Progenitor cell of endocrine pancreas (in vitro differentiated cells): ENCODE results near the gene PRKN. TPM values are rescaled to one million over a fixed set of nuclear protein-coding genes. Genes with fewer than 3 reads are reported as not detected.

Experiments
- DNase-seq: peaks from one replicate; pipeline ENCODE4 v3.0.0; 2021; ENCODE audit warnings: low spot score; ENCODE audit not compliant: unreplicated experiment
- H3K27ac Mint-ChIP-seq: 2 replicates; pipeline ENCODE4 v1.8.0; 2021; ENCODE audit warnings: mild to moderate bottlenecking, moderate library complexity, mixed read lengths
- H3K27me3 Mint-ChIP-seq: 2 replicates; pipeline ENCODE4 v1.8.0; 2021; ENCODE audit warnings: mixed read lengths
- H3K36me3 Mint-ChIP-seq: 2 replicates; pipeline ENCODE4 v1.8.0; 2022; ENCODE audit warnings: mixed read lengths; ENCODE audit not compliant: insufficient read depth
- H3K4me1 Mint-ChIP-seq: 2 replicates; pipeline ENCODE4 v1.8.0; 2021; ENCODE audit warnings: low read depth, mixed read lengths
- H3K4me3 Mint-ChIP-seq: 2 replicates; pipeline ENCODE4 v1.8.0; 2021; ENCODE audit warnings: low read depth, mild to moderate bottlenecking, moderate library complexity, mixed read lengths
- H3K9me3 Mint-ChIP-seq: 2 replicates; pipeline ENCODE4 v1.8.0; 2021; ENCODE audit warnings: low read depth, mixed read lengths
- total RNA-seq: library from RNA; stranded (reverse); gene quantifications from 2 replicates; pipeline ENCODE4 v1.2.1, GENCODE V29; 2021
- TF ChIP-seq, protein P1 (sequence below): fragments of 200-600 bp; sonication (generic); IDR thresholded peaks from one replicate; pipeline ENCODE4 v1.5.0; 2021; ENCODE audit warnings: antibody characterized with exemption, mild to moderate bottlenecking; ENCODE audit not compliant: unreplicated experiment

The PRKN gene
- total RNA-seq, 1 donor from 2014 or later = 4.6 TPM

DNA sequence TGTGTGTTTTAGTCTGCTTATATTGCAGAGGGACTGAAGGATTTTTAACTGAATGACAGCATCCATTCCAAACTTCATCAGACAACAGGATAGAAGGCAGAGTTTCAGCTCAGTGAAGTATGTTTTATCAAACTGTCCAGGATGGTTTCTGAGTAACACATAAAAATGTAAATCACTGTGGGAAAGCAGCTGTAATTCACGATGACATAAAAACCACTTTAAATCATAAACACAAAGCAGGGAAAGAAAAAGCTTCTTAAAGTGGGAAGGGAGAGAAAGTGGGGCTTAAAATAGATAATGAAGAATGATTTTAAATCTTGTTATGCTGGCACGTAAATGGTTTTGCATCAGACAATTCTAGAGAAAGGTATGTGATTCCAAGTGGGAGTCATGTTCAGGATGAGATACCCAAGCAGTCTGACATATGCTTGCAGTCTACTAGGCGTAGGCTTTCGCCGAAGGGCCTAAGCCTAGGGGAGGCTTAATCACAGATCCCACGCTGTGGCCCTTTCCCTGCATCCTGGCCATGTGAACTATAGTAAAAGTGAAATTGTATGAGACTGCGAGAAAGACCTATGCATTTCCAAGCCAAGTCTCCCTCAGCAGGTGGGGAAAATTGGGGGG, 610.6 kb downstream of the PRKN start:
- no peak overlapping the region for H3K4me3 Mint-ChIP-seq
- no peak for DNase-seq

GRCh38 chr6:162109480-162110050, 618.0 kb downstream of the PRKN start:
- DNase-seq = no peak
- H3K27ac Mint-ChIP-seq = no peak overlapping the region
- H3K27me3 Mint-ChIP-seq = peaks cover 17% of the 10 kb centered on the region
- H3K9me3 Mint-ChIP-seq = no peaks in the 10 kb centered on the region
- H3K4me1 Mint-ChIP-seq = no peaks in the 10 kb centered on the region
- peaks cover 1% of the 10 kb centered on the region for H3K36me3 Mint-ChIP-seq
- no peak overlapping the region for H3K4me3 Mint-ChIP-seq
- TF ChIP-seq, protein P1, sequence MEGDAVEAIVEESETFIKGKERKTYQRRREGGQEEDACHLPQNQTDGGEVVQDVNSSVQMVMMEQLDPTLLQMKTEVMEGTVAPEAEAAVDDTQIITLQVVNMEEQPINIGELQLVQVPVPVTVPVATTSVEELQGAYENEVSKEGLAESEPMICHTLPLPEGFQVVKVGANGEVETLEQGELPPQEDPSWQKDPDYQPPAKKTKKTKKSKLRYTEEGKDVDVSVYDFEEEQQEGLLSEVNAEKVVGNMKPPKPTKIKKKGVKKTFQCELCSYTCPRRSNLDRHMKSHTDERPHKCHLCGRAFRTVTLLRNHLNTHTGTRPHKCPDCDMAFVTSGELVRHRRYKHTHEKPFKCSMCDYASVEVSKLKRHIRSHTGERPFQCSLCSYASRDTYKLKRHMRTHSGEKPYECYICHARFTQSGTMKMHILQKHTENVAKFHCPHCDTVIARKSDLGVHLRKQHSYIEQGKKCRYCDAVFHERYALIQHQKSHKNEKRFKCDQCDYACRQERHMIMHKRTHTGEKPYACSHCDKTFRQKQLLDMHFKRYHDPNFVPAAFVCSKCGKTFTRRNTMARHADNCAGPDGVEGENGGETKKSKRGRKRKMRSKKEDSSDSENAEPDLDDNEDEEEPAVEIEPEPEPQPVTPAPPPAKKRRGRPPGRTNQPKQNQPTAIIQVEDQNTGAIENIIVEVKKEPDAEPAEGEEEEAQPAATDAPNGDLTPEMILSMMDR = no peak

More for the DNA sequence above, 610.6 kb downstream of the PRKN start:
- TF ChIP-seq, protein P1 = no peak
- Mint-ChIP-seq H3K36me3 (no peaks in the 10 kb centered on the region), H3K9me3 (no peaks in the 10 kb centered on the region), H3K27me3 (peaks cover 24% of the 10 kb centered on the region), H3K27ac (no peak overlapping the region), H3K4me1 (peaks cover 17% of the 10 kb centered on the region)

DNA sequence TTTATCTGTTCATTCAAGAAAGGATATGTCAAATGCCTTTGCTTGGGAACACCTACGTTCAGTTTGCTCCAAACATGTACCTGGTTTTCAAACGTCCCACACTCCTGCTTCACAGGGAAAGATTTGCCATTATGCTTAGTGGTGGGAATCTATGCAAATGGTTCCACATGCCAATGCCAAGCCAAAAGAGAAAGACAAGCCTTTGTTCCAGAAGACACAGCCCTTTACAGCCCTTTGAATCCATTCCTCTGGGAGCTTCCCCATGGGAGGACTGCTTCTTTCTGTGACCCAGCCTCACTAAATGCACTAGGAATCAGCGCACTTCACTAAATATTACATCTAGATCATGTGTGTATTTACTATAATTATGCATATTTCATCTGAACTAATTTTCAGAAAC, 619.5 kb downstream of the PRKN start:
- DNase-seq = no peak
- Mint-ChIP-seq H3K36me3 (peaks cover 1% of the 10 kb centered on the region), H3K27ac (no peak overlapping the region), H3K9me3 (no peaks in the 10 kb centered on the region), H3K4me1 (no peaks in the 10 kb centered on the region), H3K4me3 (no peak overlapping the region), H3K27me3 (peaks cover 17% of the 10 kb centered on the region)
- TF ChIP-seq, protein P1 = no peak

DNA sequence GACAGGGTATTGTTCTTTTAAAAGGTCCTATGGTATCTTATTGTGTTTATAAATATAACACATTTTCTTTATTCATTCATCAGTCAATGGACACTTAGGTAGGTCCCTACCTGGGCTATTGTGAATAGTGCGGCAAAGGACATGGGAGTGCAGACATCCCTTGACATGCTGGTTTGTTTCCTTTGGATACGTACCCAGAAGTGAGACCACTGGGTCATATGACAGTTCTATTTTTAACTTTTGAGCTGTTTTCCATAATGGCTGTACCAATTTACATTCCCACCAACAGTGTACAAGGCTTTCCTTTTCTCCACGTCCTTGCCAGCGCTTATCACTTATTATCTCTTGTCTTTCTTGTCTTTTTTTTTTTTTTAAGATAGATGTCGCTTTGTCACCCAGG, 627.5 kb downstream of the PRKN start:
- Mint-ChIP-seq H3K4me1 (peaks cover 4% of the 10 kb centered on the region), H3K36me3 (no peaks in the 10 kb centered on the region), H3K4me3 (no peak overlapping the region), H3K27me3 (peaks cover 7% of the 10 kb centered on the region), H3K27ac (no peak overlapping the region), H3K9me3 (peaks cover 3% of the 10 kb centered on the region)
- no peak for DNase-seq
- TF ChIP-seq, protein P1 = no peak

DNA sequence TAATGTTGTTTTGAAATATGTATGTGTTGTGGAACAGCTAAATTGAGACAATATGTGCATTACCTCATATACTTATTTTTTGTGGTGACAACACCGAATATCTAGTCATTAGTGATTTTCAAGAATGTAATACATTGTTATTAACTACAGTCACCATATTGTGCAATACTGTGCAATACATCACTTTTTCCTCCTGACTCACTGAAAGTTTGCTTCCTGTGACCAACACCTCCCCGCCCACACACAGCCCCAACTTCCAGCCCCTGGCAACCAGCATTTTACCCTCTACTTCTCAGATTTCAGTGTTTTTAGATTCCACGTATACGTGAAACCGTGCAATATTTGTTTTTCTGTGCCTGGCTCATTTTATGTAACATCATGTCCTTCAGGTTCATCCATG, 627.9 kb downstream of the PRKN start:
- Mint-ChIP-seq H3K4me3 (no peak overlapping the region), H3K9me3 (peaks cover 3% of the 10 kb centered on the region), H3K36me3 (no peaks in the 10 kb centered on the region), H3K4me1 (peaks cover 4% of the 10 kb centered on the region), H3K27me3 (peaks cover 7% of the 10 kb centered on the region), H3K27ac (no peak overlapping the region)
- TF ChIP-seq, protein P1 = no peak
- DNase-seq = no peak
